SU-DHL-6 (cell line): Measurements from ENCODE around the gene ESYT2.

Experiments
- CTCF ChIP-seq: fragments of 200-600 bp; sonication (generic); IDR thresholded peaks from one replicate; pipeline ENCODE4 v1.5.1; 2017; ENCODE audit warnings: antibody characterized with exemption, mild to moderate bottlenecking, low read length, moderate library complexity; ENCODE audit not compliant: insufficient read depth, poor library complexity, severe bottlenecking
- EZH2phosphoT487 ChIP-seq: fragments of 200-600 bp; sonication (generic), shearing (Covaris generic); conservative IDR thresholded peaks from 2 replicates; pipeline ENCODE4 v1.6.1; 2018; ENCODE audit warnings: mild to moderate bottlenecking, antibody characterized with exemption, low read length, moderate library complexity, mixed read lengths

GRCh38 chr7:158720112-158720511 lies 109.2 kb downstream of the ESYT2 start:
- TF ChIP-seq CTCF (no peak), EZH2phosphoT487 (no peak)
